Liver (tissue), 9 donors: ENCODE measurements around the gene SCNN1B. TPM values are rescaled to one million over a fixed set of nuclear protein-coding genes. Genes with fewer than 3 reads are reported as not detected.

Experiments used
- DNase-seq: peaks from one replicate; pipeline ENCODE4 v3.0.0-alpha.2; 2017; ENCODE audit warnings: low spot score
- H3K27ac ChIP-seq, 2 donors: one replicate each; pipeline ENCODE4 v1.7.0; 2013; ENCODE audit warnings: inconsistent platforms in 2 of 2, low read length in 2 of 2, control low read depth in 1 of 2, low read depth in 1 of 2, mild to moderate bottlenecking in 1 of 2
- H3K27me3 ChIP-seq, 4 donors: one replicate each; pipeline versions ENCODE4 v1.6.1 to v1.7.0; 2013; ENCODE audit warnings: low read length in 3 of 4, inconsistent platforms in 1 of 4, mild to moderate bottlenecking in 1 of 4, moderate library complexity in 1 of 4; ENCODE audit not compliant: control insufficient read depth in 4 of 4, insufficient read depth in 4 of 4
- H3K36me3 ChIP-seq, 4 donors: one replicate each; pipeline versions ENCODE4 v1.6.1 to v1.7.0; 2013; ENCODE audit warnings: low read length in 3 of 4, mild to moderate bottlenecking in 3 of 4, low read depth in 1 of 4, moderate library complexity in 1 of 4; ENCODE audit not compliant: control insufficient read depth in 4 of 4, insufficient read depth in 3 of 4
- H3K4me1 ChIP-seq, 4 donors: one replicate each; pipeline versions ENCODE4 v1.6.1 to v1.7.0; 2013; ENCODE audit warnings: low read length in 3 of 4, mild to moderate bottlenecking in 3 of 4, moderate library complexity in 1 of 4; ENCODE audit not compliant: control insufficient read depth in 4 of 4, insufficient read depth in 4 of 4
- H3K4me3 ChIP-seq, 3 donors: one replicate each; pipeline versions ENCODE4 v1.6.1 to v1.7.0; 2013; ENCODE audit warnings: low read length in 3 of 3, control low read depth in 1 of 3, low read depth in 1 of 3, mild to moderate bottlenecking in 1 of 3
- H3K9ac ChIP-seq, 2 donors: one replicate each; pipeline ENCODE4 v1.7.0; 2013; ENCODE audit warnings: low read length in 2 of 2, mild to moderate bottlenecking in 2 of 2, moderate library complexity in 2 of 2, control low read depth in 1 of 2, low read depth in 1 of 2
- H3K9me3 ChIP-seq, 4 donors: one replicate each; pipeline versions ENCODE4 v1.6.1 to v1.7.0; 2013; ENCODE audit warnings: low read length in 3 of 4; ENCODE audit not compliant: control insufficient read depth in 4 of 4
- EGR1 ChIP-seq, 2 donors: IDR thresholded peaks; 2 replicates each; pipeline ENCODE4 v1.6.1; 2016 to 2018; ENCODE audit warnings: antibody characterized with exemption in 2 of 2, low read depth in 2 of 2
- FOXA1 ChIP-seq: IDR thresholded peaks from 2 replicates; pipeline ENCODE4 v1.6.1; 2016; ENCODE audit warnings: antibody characterized with exemption
- FOXA2 ChIP-seq: IDR thresholded peaks from 2 replicates; pipeline ENCODE4 v1.6.1; 2016; ENCODE audit warnings: antibody characterized with exemption
- GABPA ChIP-seq, 2 donors: IDR thresholded peaks in 1 of 2; conservative IDR thresholded peaks in 1 of 2; 2 replicates each; pipeline ENCODE4 v1.6.1; 2016; ENCODE audit warnings: antibody characterized with exemption in 2 of 2, mild to moderate bottlenecking in 1 of 2, moderate library complexity in 1 of 2
- HNF4A ChIP-seq, 2 donors: conservative IDR thresholded peaks; 2 replicates each; pipeline ENCODE4 v1.6.1; 2016; ENCODE audit warnings: antibody characterized with exemption in 2 of 2, mild to moderate bottlenecking in 2 of 2
- HNF4G ChIP-seq: IDR thresholded peaks from 2 replicates; pipeline ENCODE4 v1.6.1; 2016; ENCODE audit warnings: antibody characterized with exemption
- JUND ChIP-seq, 2 donors: IDR thresholded peaks; 2 replicates each; pipeline ENCODE4 v1.6.1; 2016; ENCODE audit warnings: antibody characterized with exemption in 2 of 2
- NR2F2 ChIP-seq: IDR thresholded peaks from 2 replicates; pipeline ENCODE4 v1.6.1; 2016; ENCODE audit warnings: antibody characterized with exemption
- RAD21 ChIP-seq, 2 donors: IDR thresholded peaks; 2 replicates each; pipeline ENCODE4 v1.6.1; 2016; ENCODE audit warnings: antibody characterized with exemption in 2 of 2, mild to moderate bottlenecking in 2 of 2
- RXRA ChIP-seq, 2 donors: IDR thresholded peaks; 2 replicates each; pipeline ENCODE4 v1.6.1; 2017 to 2018; ENCODE audit warnings: antibody characterized with exemption in 2 of 2, mild to moderate bottlenecking in 1 of 2
- SP1 ChIP-seq: IDR thresholded peaks from 2 replicates; pipeline ENCODE4 v1.6.1; 2018; ENCODE audit warnings: antibody characterized with exemption, mild to moderate bottlenecking
- TAF1 ChIP-seq: conservative IDR thresholded peaks from 2 replicates; pipeline ENCODE4 v1.6.1; 2016; ENCODE audit warnings: antibody characterized with exemption, mild to moderate bottlenecking
- YY1 ChIP-seq: IDR thresholded peaks from 2 replicates; pipeline ENCODE4 v1.6.1; 2016; ENCODE audit warnings: antibody characterized with exemption, mild to moderate bottlenecking
- WGBS: extraction: QIAGEN DNeasy Blood & Tissue Kit; methylation state at CpG from one replicate; pipeline ENCODE4 v1.1.7; 2013; 5-methylcytosine and 5-hydroxymethylcytosine counted together
- polyA plus RNA-seq, 2 donors: library from polyadenylated mRNA; stranded (reverse) in 1 of 2; unstranded in 1 of 2; fragments of 200-250 nt in 1 of 2; fragments of >200 nt in 1 of 2; fragmentation: Nextera tagmentation in 1 of 2; extraction: Ambion mirVana in 1 of 2; gene quantifications; one replicate each; pipeline versions ENCODE4 v1.2.1 to v1.2.3, GENCODE V29; 2013 to 2015
- total RNA-seq, 2 donors: library from RNA; depleted of rRNA; stranded (reverse); fragments of >200 nt; gene quantifications; one replicate each; pipeline ENCODE4 v1.2.3, GENCODE V29; 2014
- TF ChIP-seq, protein P1 (sequence below): fragments of 150-350 bp; IDR thresholded peaks from 2 replicates; pipeline ENCODE4 v1.5.1; 2017; ENCODE audit warnings: improper control_type of control experiment, low read depth, low read length; ENCODE audit not compliant: missing input control
- TF ChIP-seq, protein P2 (sequence below): IDR thresholded peaks from 2 replicates; pipeline ENCODE4 v1.6.1; 2016; ENCODE audit warnings: antibody characterized with exemption, mild to moderate bottlenecking
- TF ChIP-seq, protein P3 (sequence below): IDR thresholded peaks from 2 replicates; pipeline ENCODE4 v1.6.1; 2016; ENCODE audit warnings: antibody characterized with exemption
- donor health status: healthy.
- donor health status: healthy.
- donor health status: healthy.
- donor health status: healthy.
- donor health status: healthy.

Gene SCNN1B, protein sequence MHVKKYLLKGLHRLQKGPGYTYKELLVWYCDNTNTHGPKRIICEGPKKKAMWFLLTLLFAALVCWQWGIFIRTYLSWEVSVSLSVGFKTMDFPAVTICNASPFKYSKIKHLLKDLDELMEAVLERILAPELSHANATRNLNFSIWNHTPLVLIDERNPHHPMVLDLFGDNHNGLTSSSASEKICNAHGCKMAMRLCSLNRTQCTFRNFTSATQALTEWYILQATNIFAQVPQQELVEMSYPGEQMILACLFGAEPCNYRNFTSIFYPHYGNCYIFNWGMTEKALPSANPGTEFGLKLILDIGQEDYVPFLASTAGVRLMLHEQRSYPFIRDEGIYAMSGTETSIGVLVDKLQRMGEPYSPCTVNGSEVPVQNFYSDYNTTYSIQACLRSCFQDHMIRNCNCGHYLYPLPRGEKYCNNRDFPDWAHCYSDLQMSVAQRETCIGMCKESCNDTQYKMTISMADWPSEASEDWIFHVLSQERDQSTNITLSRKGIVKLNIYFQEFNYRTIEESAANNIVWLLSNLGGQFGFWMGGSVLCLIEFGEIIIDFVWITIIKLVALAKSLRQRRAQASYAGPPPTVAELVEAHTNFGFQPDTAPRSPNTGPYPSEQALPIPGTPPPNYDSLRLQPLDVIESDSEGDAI
- total RNA-seq (under 1 TPM in 1 of 2 donors, not detected in 1; 0.08 TPM), polyA plus RNA-seq (under 1 TPM; 0.14 to 0.17 TPM)

DNA sequence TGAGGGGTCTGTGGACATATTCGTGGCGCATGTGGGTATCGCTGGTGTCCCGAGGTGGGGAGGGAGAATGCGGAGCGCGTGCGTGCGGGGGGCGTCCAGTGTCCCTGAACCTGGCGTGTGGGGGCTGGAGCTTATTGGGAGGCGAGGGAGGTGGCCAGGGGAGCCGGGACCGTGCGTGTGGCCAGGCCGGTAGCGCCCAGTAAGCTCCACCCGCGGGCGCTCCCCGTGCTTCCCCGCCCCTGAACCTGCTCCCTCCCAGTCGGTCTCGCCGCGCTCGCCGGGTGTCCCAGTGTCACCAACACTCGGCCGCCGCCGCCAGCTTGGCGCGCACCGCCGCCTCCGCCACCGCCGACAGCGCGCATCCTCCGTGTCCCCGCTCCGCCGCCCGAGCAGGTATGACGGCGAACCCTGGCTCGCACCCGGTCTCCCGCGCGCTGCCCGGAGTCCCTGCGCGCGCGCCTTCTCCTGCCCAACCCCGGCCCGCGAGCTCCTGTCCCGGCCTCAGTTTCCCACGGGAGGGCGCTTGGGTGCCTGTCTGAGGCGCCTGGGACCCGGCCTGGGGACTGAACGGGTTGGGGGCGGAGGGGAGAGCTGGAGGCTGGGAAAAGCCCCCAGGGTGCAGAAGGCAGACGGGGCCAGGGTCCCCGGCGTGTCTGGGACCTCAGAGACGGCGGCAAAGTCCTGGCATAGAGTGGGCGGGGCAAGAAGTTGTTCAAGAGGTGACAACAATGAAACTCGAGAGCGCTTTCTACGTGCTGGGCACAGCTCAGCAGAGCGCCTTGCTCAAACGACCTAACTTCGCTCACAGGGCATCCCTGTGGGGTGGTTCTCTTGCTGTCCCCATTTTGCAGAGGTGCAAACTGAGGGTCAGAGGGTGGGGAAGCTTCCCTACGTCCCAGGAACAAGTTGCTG, at the start of gene SCNN1B:
SCNN1B (plus strand) TSS at position 258 of the 912 bp plus-strand sequence. CDS start 46,298 bp downstream, outside the sequence.
- H3K9ac ChIP-seq, result no peak within 1 kb of the TSS
- H3K36me3 ChIP-seq, result no peaks in the 10 kb centered on the region
- H3K27me3 ChIP-seq, result peaks cover 2 to 13% (median 7%) of the 10 kb centered on the region in 4 donors
- DNase-seq, result no peak
- 4% methylated on average over 81 of the region's 81 CpGs for WGBS
- H3K27ac ChIP-seq, result no peak within 1 kb of the TSS
- H3K4me3 ChIP-seq, result no peak within 1 kb of the TSS
- no peaks in the 10 kb centered on the region for H3K9me3 ChIP-seq
- no peak for TF ChIP-seq NR2F2
- TF ChIP-seq, protein P1, sequence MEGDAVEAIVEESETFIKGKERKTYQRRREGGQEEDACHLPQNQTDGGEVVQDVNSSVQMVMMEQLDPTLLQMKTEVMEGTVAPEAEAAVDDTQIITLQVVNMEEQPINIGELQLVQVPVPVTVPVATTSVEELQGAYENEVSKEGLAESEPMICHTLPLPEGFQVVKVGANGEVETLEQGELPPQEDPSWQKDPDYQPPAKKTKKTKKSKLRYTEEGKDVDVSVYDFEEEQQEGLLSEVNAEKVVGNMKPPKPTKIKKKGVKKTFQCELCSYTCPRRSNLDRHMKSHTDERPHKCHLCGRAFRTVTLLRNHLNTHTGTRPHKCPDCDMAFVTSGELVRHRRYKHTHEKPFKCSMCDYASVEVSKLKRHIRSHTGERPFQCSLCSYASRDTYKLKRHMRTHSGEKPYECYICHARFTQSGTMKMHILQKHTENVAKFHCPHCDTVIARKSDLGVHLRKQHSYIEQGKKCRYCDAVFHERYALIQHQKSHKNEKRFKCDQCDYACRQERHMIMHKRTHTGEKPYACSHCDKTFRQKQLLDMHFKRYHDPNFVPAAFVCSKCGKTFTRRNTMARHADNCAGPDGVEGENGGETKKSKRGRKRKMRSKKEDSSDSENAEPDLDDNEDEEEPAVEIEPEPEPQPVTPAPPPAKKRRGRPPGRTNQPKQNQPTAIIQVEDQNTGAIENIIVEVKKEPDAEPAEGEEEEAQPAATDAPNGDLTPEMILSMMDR, result no peak
- no peak for TF ChIP-seq FOXA2
- TF ChIP-seq EGR1 (IDR thresholded peaks at IDR 0.05; ENCODE audit: low read depth in 2 of 2), result no peak
- no peak for TF ChIP-seq JUND (IDR thresholded peaks at IDR 0.05)
- TF ChIP-seq FOXA1, result no peak
- no peak for TF ChIP-seq SP1
- TF ChIP-seq HNF4G, result no peak
- TF ChIP-seq GABPA (IDR thresholded peaks at IDR 0.05 in 1 of 2, conservative IDR thresholded peaks at IDR 0.05 in 1 of 2), result no peak
- no peak for TF ChIP-seq TAF1
- no peak for TF ChIP-seq HNF4A (conservative IDR thresholded peaks at IDR 0.05)
- TF ChIP-seq RXRA (IDR thresholded peaks at IDR 0.05), result no peak
- TF ChIP-seq, protein P2, sequence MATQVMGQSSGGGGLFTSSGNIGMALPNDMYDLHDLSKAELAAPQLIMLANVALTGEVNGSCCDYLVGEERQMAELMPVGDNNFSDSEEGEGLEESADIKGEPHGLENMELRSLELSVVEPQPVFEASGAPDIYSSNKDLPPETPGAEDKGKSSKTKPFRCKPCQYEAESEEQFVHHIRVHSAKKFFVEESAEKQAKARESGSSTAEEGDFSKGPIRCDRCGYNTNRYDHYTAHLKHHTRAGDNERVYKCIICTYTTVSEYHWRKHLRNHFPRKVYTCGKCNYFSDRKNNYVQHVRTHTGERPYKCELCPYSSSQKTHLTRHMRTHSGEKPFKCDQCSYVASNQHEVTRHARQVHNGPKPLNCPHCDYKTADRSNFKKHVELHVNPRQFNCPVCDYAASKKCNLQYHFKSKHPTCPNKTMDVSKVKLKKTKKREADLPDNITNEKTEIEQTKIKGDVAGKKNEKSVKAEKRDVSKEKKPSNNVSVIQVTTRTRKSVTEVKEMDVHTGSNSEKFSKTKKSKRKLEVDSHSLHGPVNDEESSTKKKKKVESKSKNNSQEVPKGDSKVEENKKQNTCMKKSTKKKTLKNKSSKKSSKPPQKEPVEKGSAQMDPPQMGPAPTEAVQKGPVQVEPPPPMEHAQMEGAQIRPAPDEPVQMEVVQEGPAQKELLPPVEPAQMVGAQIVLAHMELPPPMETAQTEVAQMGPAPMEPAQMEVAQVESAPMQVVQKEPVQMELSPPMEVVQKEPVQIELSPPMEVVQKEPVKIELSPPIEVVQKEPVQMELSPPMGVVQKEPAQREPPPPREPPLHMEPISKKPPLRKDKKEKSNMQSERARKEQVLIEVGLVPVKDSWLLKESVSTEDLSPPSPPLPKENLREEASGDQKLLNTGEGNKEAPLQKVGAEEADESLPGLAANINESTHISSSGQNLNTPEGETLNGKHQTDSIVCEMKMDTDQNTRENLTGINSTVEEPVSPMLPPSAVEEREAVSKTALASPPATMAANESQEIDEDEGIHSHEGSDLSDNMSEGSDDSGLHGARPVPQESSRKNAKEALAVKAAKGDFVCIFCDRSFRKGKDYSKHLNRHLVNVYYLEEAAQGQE, result no peak
- H3K4me1 ChIP-seq, result no peaks in the 10 kb centered on the region

DNA sequence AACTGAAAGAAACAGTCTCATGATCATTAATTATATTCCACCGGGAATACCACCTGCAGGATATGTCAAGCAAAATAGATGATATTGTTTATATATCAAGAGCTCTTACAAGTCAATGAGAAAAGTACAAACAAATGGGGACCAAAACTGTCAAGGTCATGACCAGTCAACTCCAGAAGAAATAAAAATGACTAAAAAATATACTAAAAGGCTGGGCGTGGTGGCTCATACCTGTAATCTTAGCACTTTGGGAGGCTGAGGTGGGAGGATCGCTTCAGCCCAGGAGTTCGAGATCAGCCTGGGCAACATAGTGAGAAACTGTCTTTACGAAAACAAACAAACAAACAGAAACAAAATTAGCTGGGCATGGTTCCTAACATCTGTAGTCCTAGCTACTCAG, 49.8 kb upstream of the SCNN1B start:
- Histone ChIP-seq H3K4me1 (no peaks in the 10 kb centered on the region), H3K36me3 (no peaks in the 10 kb centered on the region), H3K4me3 (no peak overlapping the region), H3K9me3 (no peaks in the 10 kb centered on the region), H3K27me3 (no peaks in the 10 kb centered on the region), H3K9ac (no peak overlapping the region), H3K27ac (no peak overlapping the region)
- 89% methylated on average over 5 of the region's 5 CpGs for WGBS
- TF ChIP-seq JUND (IDR thresholded peaks at IDR 0.05) (no peak), GABPA (IDR thresholded peaks at IDR 0.05 in 1 of 2, conservative IDR thresholded peaks at IDR 0.05 in 1 of 2) (no peak), FOXA1 (no peak), TAF1 (no peak), EGR1 (IDR thresholded peaks at IDR 0.05; ENCODE audit: low read depth in 2 of 2) (no peak), HNF4A (conservative IDR thresholded peaks at IDR 0.05) (no peak), SP1 (no peak), NR2F2 (no peak), YY1 (no peak), RAD21 (IDR thresholded peaks at IDR 0.05) (no peak)
- TF ChIP-seq, protein P2, result no peak
- TF ChIP-seq, protein P3, sequence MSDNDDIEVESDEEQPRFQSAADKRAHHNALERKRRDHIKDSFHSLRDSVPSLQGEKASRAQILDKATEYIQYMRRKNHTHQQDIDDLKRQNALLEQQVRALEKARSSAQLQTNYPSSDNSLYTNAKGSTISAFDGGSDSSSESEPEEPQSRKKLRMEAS, result no peak
- no peak for DNase-seq
